A673 (cell line): ENCODE data around the gene MSL2.

Experiments used
- CTCF ChIP-seq: fragments of 300-800, 200-600 bp; sonication (generic); conservative IDR thresholded peaks from 2 replicates; pipeline ENCODE4 v1.5.1; 2017; ENCODE audit warnings: low read depth, mild to moderate bottlenecking, antibody characterized with exemption, low read length, moderate library complexity, mixed read lengths
- EZH2 ChIP-seq: fragments of 200-600 bp; sonication (generic); IDR thresholded peaks from 2 replicates; pipeline ENCODE4 v1.6.1; 2017; ENCODE audit warnings: borderline replicate concordance, low read depth, mild to moderate bottlenecking, mixed read lengths, antibody characterized with exemption, low read length; ENCODE audit not compliant: poor library complexity, severe bottlenecking

- TF ChIP-seq CTCF (no peak), EZH2 (no peak)
Measured at GRCh38 chr3:136142592-136142991, 53.5 kb downstream of the MSL2 start.
